Tibial artery (tissue), 4 donors: ENCODE data around the gene KISS1R.

Source experiments
- DNase-seq, 2 donors: peaks; one replicate each; pipeline ENCODE4 v3.0.0-alpha.2; 2019
- H3K27ac ChIP-seq, 2 donors: fragments of 200-600 bp; sonication (generic) in 1 of 2; 1 replicate in 1 of 2; 2 replicates in 1 of 2; pipeline ENCODE4 v1.5.1; 2018 to 2019; ENCODE audit warnings: mild to moderate bottlenecking in 1 of 2
- H3K27me3 ChIP-seq, 2 donors: fragments of 200-600 bp; sonication (generic) in 1 of 2; one replicate each; pipeline versions ENCODE4 v1.5.1 to v1.6.0; 2016 to 2019
- H3K36me3 ChIP-seq, 3 donors: fragments of 200-600 bp; sonication (generic) in 2 of 3; one replicate each; pipeline ENCODE4 v1.5.1; 2016 to 2019; ENCODE audit warnings: mild to moderate bottlenecking in 2 of 3
- H3K4me1 ChIP-seq, 4 donors: fragments of 200-600 bp; sonication (generic) in 2 of 4; 1 replicate in 3 of 4; 2 replicates in 1 of 4; pipeline ENCODE4 v1.5.1; 2016 to 2019
- H3K4me3 ChIP-seq, 2 donors: fragments of 200-600 bp; sonication (generic) in 1 of 2; 1 replicate in 1 of 2; 2 replicates in 1 of 2; pipeline ENCODE4 v1.5.1; 2018 to 2019; ENCODE audit warnings: mild to moderate bottlenecking in 2 of 2
- H3K9me3 ChIP-seq, 3 donors: fragments of 200-600 bp; sonication (generic) in 1 of 3; one replicate each; pipeline ENCODE4 v1.5.1; 2016 to 2019
- CTCF ChIP-seq, 2 experiments: fragments of 200-600 bp in 1 of 2; fragments of 450-650 bp in 1 of 2; IDR thresholded peaks; one replicate each; pipeline ENCODE4 v1.5.1; 2017 to 2019; ENCODE audit warnings: antibody characterized with exemption in 2 of 2, mild to moderate bottlenecking in 1 of 2, moderate library complexity in 1 of 2
- intact Hi-C: fragments of 100-400 bp; cut with DNase I; formaldehyde crosslinking; loops from one replicate; pipeline ENCODE4 v1.15.0; 2023; ENCODE audit warnings: low total_unique reads

Gene KISS1R

GRCh38 chr19:944171-944567, 27.0 kb downstream of the KISS1R start:
- Histone ChIP-seq H3K27ac (no peak overlapping the region), H3K36me3 (peaks cover 0 to 4% (median 0%) of the 10 kb centered on the region in 3 donors), H3K27me3 (no peaks in the 10 kb centered on the region), H3K4me1 (peaks cover 0 to 13% (median 9%) of the 10 kb centered on the region in 4 donors), H3K4me3 (no peak overlapping the region), H3K9me3 (no peaks in the 10 kb centered on the region)
- TF ChIP-seq CTCF (IDR thresholded peaks at IDR 0.05): no peak
- DNase-seq: no peak
- intact Hi-C loops: no loop called here

GRCh38 chr19:944663-945241, 27.6 kb downstream of the KISS1R start:
- no peak for TF ChIP-seq CTCF (IDR thresholded peaks at IDR 0.05)
- Histone ChIP-seq H3K4me3 (no peak overlapping the region), H3K27me3 (no peaks in the 10 kb centered on the region), H3K9me3 (no peaks in the 10 kb centered on the region), H3K4me1 (peaks cover 0 to 13% (median 9%) of the 10 kb centered on the region in 4 donors), H3K36me3 (peaks cover 0 to 2% (median 0%) of the 10 kb centered on the region in 3 donors), H3K27ac (no peak overlapping the region)
- intact Hi-C loops: no loop called here
- no peak for DNase-seq

- no peak overlapping the region for H3K4me3 ChIP-seq
- no peak for DNase-seq
- intact Hi-C loops: no loop called here
- no peak overlapping the region for H3K27ac ChIP-seq
- no peaks in the 10 kb centered on the region for H3K36me3 ChIP-seq
- peaks cover 0 to 9% (median 7%) of the 10 kb centered on the region in 4 donors for H3K4me1 ChIP-seq
- H3K27me3 ChIP-seq: no peaks in the 10 kb centered on the region
- TF ChIP-seq CTCF (IDR thresholded peaks at IDR 0.05): no peak
- H3K9me3 ChIP-seq: no peaks in the 10 kb centered on the region
Observed at GRCh38 chr19:945401-946252, 28.5 kb downstream of the KISS1R start.

GRCh38 chr19:947090-947706, 30.1 kb downstream of the KISS1R start:
- Histone ChIP-seq H3K4me1 (no peaks in the 10 kb centered on the region), H3K27me3 (no peaks in the 10 kb centered on the region)
- intact Hi-C loops: no loop called here

More at GRCh38 chr19:947090-947706, 30.1 kb downstream of the KISS1R start:
- no peak for TF ChIP-seq CTCF (IDR thresholded peaks at IDR 0.05)
- DNase-seq: no peak
- Histone ChIP-seq H3K36me3 (no peaks in the 10 kb centered on the region), H3K27ac (no peak overlapping the region), H3K4me3 (no peak overlapping the region), H3K9me3 (no peaks in the 10 kb centered on the region)
